DOHH2 (cell line): ENCODE measurements around the gene ZDHHC17.

Experiments
- H3F3A ChIP-seq: fragments of 200-600 bp; sonication (generic), shearing (Covaris generic); 2 replicates; pipeline ENCODE4 v1.6.0; 2016; ENCODE audit warnings: antibody characterized with exemption, mild to moderate bottlenecking; ENCODE audit not compliant: control insufficient read depth, insufficient read depth
- H3K27ac ChIP-seq: fragments of 200-600 bp; sonication (generic); 2 replicates; pipeline ENCODE4 v1.5.1; 2014; ENCODE audit warnings: low read depth, mild to moderate bottlenecking, low read length, moderate library complexity
- H3K27me3 ChIP-seq: fragments of 200-600 bp; sonication (generic); 2 replicates; pipeline ENCODE4 v1.6.1; 2014; ENCODE audit warnings: mild to moderate bottlenecking, low read length, mixed read lengths; ENCODE audit not compliant: control insufficient read depth
- H3K36me3 ChIP-seq: fragments of 200-600 bp; sonication (generic); 2 replicates; pipeline ENCODE4 v1.6.1; 2014; ENCODE audit warnings: mild to moderate bottlenecking, low read length, moderate library complexity, mixed read lengths; ENCODE audit not compliant: control insufficient read depth
- H3K4me1 ChIP-seq: fragments of 200-600 bp; sonication (generic); 2 replicates; pipeline ENCODE4 v1.6.1; 2014; ENCODE audit warnings: mild to moderate bottlenecking, low read length, mixed read lengths; ENCODE audit not compliant: control insufficient read depth
- H3K4me2 ChIP-seq: fragments of 200-600 bp; sonication (generic); 2 replicates; pipeline ENCODE4 v1.6.0; 2014; ENCODE audit warnings: mild to moderate bottlenecking, low read length, moderate library complexity
- H3K4me3 ChIP-seq: fragments of 200-600 bp; sonication (generic); 2 replicates; pipeline ENCODE4 v1.5.1; 2014; ENCODE audit warnings: mild to moderate bottlenecking, low read length, mixed read lengths
- H3K79me2 ChIP-seq: fragments of 200-600 bp; sonication (generic); 2 replicates; pipeline ENCODE4 v1.6.1; 2014; ENCODE audit warnings: mild to moderate bottlenecking, low read length, mixed read lengths; ENCODE audit not compliant: control insufficient read depth
- H3K9me2 ChIP-seq: fragments of 200-600 bp; sonication (generic); replicated peaks from 2 replicates; pipeline ENCODE4 v1.6.1; 2014; ENCODE audit warnings: mild to moderate bottlenecking, low read length, mixed read lengths; ENCODE audit not compliant: control insufficient read depth
- H3K9me3 ChIP-seq: fragments of 200-600 bp; sonication (generic); 2 replicates; pipeline ENCODE4 v1.6.1; 2014; ENCODE audit warnings: antibody characterized with exemption, low read length, mixed read lengths; ENCODE audit not compliant: control insufficient read depth, insufficient read depth
- H4K20me1 ChIP-seq: fragments of 200-600 bp; sonication (generic); 2 replicates; pipeline ENCODE4 v1.6.0; 2014; ENCODE audit warnings: low read depth, mild to moderate bottlenecking, antibody characterized with exemption, low read length, moderate library complexity; ENCODE audit not compliant: control insufficient read depth, insufficient read depth
- CTCF ChIP-seq: fragments of 200-600 bp; sonication (generic); IDR thresholded peaks from one replicate; pipeline ENCODE4 v1.5.1; 2014; ENCODE audit warnings: antibody characterized with exemption, mild to moderate bottlenecking, low read depth, low read length; ENCODE audit not compliant: poor library complexity, severe bottlenecking
- EZH2phosphoT487 ChIP-seq: fragments of 200-600 bp; sonication (generic); IDR thresholded peaks from 2 replicates; pipeline ENCODE4 v1.6.1; 2017; ENCODE audit warnings: borderline replicate concordance, mild to moderate bottlenecking, antibody characterized with exemption, low read length, moderate library complexity, mixed read lengths

ZDHHC17 gene

GRCh38 chr12:76747245-76747644, 16.7 kb upstream of the ZDHHC17 start:
- Histone ChIP-seq H3F3A (no peaks in the 10 kb centered on the region), H4K20me1 (no peaks in the 10 kb centered on the region), H3K4me1 (no peaks in the 10 kb centered on the region), H3K9me3 (no peaks in the 10 kb centered on the region), H3K36me3 (no peaks in the 10 kb centered on the region), H3K4me2 (no peak overlapping the region), H3K27ac (no peak overlapping the region), H3K79me2 (no peaks in the 10 kb centered on the region), H3K9me2 (no peaks in the 10 kb centered on the region), H3K4me3 (no peak overlapping the region), H3K27me3 (no peaks in the 10 kb centered on the region)
- TF ChIP-seq EZH2phosphoT487 (no peak), CTCF (no peak)

GRCh38 chr12:76755829-76756379, 8.0 kb upstream of the ZDHHC17 start:
- no peaks in the 10 kb centered on the region; the same call in 1 of the 2 replicates for H3K27me3 ChIP-seq
- H3K4me2 ChIP-seq = no peak overlapping the region
- no peaks in the 10 kb centered on the region for H3K9me2 ChIP-seq
- no peaks in the 10 kb centered on the region for H3K4me1 ChIP-seq
- H3K27ac ChIP-seq = no peak overlapping the region
- no peak overlapping the region for H3K4me3 ChIP-seq
- H4K20me1 ChIP-seq = no peaks in the 10 kb centered on the region
- H3K36me3 ChIP-seq = no peaks in the 10 kb centered on the region
- H3K79me2 ChIP-seq = no peaks in the 10 kb centered on the region
- no peaks in the 10 kb centered on the region for H3F3A ChIP-seq
- TF ChIP-seq CTCF (no peak), EZH2phosphoT487 (no peak)
- H3K9me3 ChIP-seq = no peaks in the 10 kb centered on the region

- Histone ChIP-seq H3K9me3 (no peaks in the 10 kb centered on the region), H4K20me1 (no peaks in the 10 kb centered on the region), H3K4me3 (no peak overlapping the region), H3K27me3 (no peaks in the 10 kb centered on the region; the same call in 1 of the 2 replicates), H3K79me2 (no peaks in the 10 kb centered on the region), H3K4me2 (no peak overlapping the region), H3K27ac (no peak overlapping the region), H3K4me1 (peaks cover 1% of the 10 kb centered on the region), H3K9me2 (no peaks in the 10 kb centered on the region), H3F3A (no peaks in the 10 kb centered on the region), H3K36me3 (no peaks in the 10 kb centered on the region)
- TF ChIP-seq CTCF (no peak), EZH2phosphoT487 (no peak)
Measured at GRCh38 chr12:76757694-76758093, 6.2 kb upstream of the ZDHHC17 start.

- no peak for TF ChIP-seq CTCF
- no peak for TF ChIP-seq EZH2phosphoT487
- Histone ChIP-seq H3K4me1 (peaks cover 21% of the 10 kb centered on the region), H3K79me2 (peaks cover 35% of the 10 kb centered on the region), H4K20me1 (no peaks in the 10 kb centered on the region), H3K27ac (no peak overlapping the region), H3K27me3 (no peaks in the 10 kb centered on the region), H3F3A (no peaks in the 10 kb centered on the region), H3K4me3 (peak overlapping the region; percentile 89), H3K9me2 (no peaks in the 10 kb centered on the region), H3K36me3 (peaks cover 13% of the 10 kb centered on the region), H3K4me2 (peak overlapping the region; percentile 76), H3K9me3 (no peaks in the 10 kb centered on the region)
Measured at GRCh38 chr12:76762601-76762980, 1.3 kb upstream of the ZDHHC17 start.
